WTC11 (cell line): ENCODE measurements around the gene NDUFAF8. TPM values are rescaled to one million over a fixed set of nuclear protein-coding genes. Genes with fewer than 3 reads are reported as not detected.
A peak's percentile ranks its signal among the peaks of the same experiment; 100 is the strongest.

Experiments used
- ATAC-seq: fragments of 200-7000 bp; cut with Tn5 transposase; 2 replicates; pipeline ENCODE4 v1.10.0; 2021; ENCODE audit warnings: mild to moderate bottlenecking, moderate library complexity
- CTCF ChIA-PET: fragments of 300-600 bp; sonication (Branson Sonifier 250); formaldehyde crosslinking; loops from one replicate; lab custom pipeline; 2021; ENCODE audit warnings: antibody characterized with exemption; lab: Charles Lee
- POLR2A ChIA-PET: fragments of 350-600 bp; sonication (Branson Sonifier 250); formaldehyde crosslinking; loops from one replicate; lab custom pipeline; 2021; ENCODE audit warnings: antibody characterized with exemption; lab: Charles Lee
- DNase-seq: peaks from one replicate; pipeline ENCODE4 v3.0.0; 2021; ENCODE audit warnings: low spot score
- H3K27ac Mint-ChIP-seq: 2 replicates; pipeline ENCODE4 v1.8.0; 2021; ENCODE audit warnings: mixed read lengths
- H3K27me3 Mint-ChIP-seq: 2 replicates; pipeline ENCODE4 v1.8.0; 2021; ENCODE audit warnings: low read depth, mild to moderate bottlenecking, moderate library complexity, mixed read lengths
- H3K36me3 Mint-ChIP-seq: 2 replicates; pipeline ENCODE4 v1.8.0; 2021; ENCODE audit warnings: mixed read lengths
- H3K4me1 Mint-ChIP-seq: 2 replicates; pipeline ENCODE4 v1.8.0; 2022; ENCODE audit warnings: mixed read lengths
- H3K4me3 Mint-ChIP-seq: 2 replicates; pipeline ENCODE4 v1.8.0; 2021; ENCODE audit warnings: mild to moderate bottlenecking, moderate library complexity, mixed read lengths
- H3K9me3 Mint-ChIP-seq: 2 replicates; pipeline ENCODE4 v1.8.0; 2021; ENCODE audit warnings: mixed read lengths
- HMGA2 ChIP-seq: fragments of 250-450 bp; sonication (Bioruptor Pico); IDR thresholded peaks from 2 replicates; pipeline ENCODE4 v1.4.0; 2021; ENCODE audit warnings: mild to moderate bottlenecking, moderate library complexity
- JAZF1 ChIP-seq: fragments of 250-450 bp; sonication (Bioruptor Pico); IDR thresholded peaks from 2 replicates; pipeline ENCODE4 v1.9.0; 2021; ENCODE audit warnings: moderate library complexity, mild to moderate bottlenecking, inconsistent platforms
- NR1H2 ChIP-seq: sonication (generic); formaldehyde crosslinking; IDR thresholded peaks from 2 replicates; pipeline ENCODE4 v1.9.0; 2021; ENCODE audit warnings: mild to moderate bottlenecking, moderate library complexity, missing genetic modification reagents
- RORB ChIP-seq: fragments of 250-450 bp; sonication (Bioruptor Pico); IDR thresholded peaks from 2 replicates; pipeline ENCODE4 v1.9.0; 2021; ENCODE audit warnings: mild to moderate bottlenecking
- SP1 ChIP-seq: sonication (generic); formaldehyde crosslinking; conservative IDR thresholded peaks from 2 replicates; pipeline ENCODE4 v1.8.1; 2022; ENCODE audit warnings: missing genetic modification reagents
- ZNF121 ChIP-seq: sonication (generic); formaldehyde crosslinking; IDR thresholded peaks from 2 replicates; pipeline ENCODE4 v1.8.0; 2023; ENCODE audit warnings: missing genetic modification reagents
- ZNF232 ChIP-seq: sonication (generic); formaldehyde crosslinking; IDR thresholded peaks from 2 replicates; pipeline ENCODE4 v1.8.0; 2022; ENCODE audit warnings: mild to moderate bottlenecking, missing genetic modification reagents
- ZNF263 ChIP-seq: sonication (generic); formaldehyde crosslinking; IDR thresholded peaks from 2 replicates; pipeline ENCODE4 v1.8.1; 2022; ENCODE audit warnings: low read depth, mild to moderate bottlenecking, moderate library complexity, missing genetic modification reagents
- ZNF396 ChIP-seq: fragments of 250-450 bp; sonication (Bioruptor Pico); IDR thresholded peaks from 2 replicates; pipeline ENCODE4 v1.8.0; 2021; ENCODE audit warnings: mild to moderate bottlenecking, moderate library complexity, borderline replicate concordance
- total RNA-seq: library from RNA; stranded (reverse); gene quantifications from 3 replicates; pipeline ENCODE4 v1.2.3, GENCODE V29; 2021
- TF ChIP-seq, protein P1 (sequence below): sonication (generic); formaldehyde crosslinking; IDR thresholded peaks from 2 replicates; pipeline ENCODE4 v1.8.1; 2022; ENCODE audit warnings: mild to moderate bottlenecking, moderate library complexity, missing genetic modification reagents
- TF ChIP-seq, protein P2 (sequence below): fragments of 250-450 bp; sonication (Bioruptor Pico); conservative IDR thresholded peaks from 2 replicates; pipeline ENCODE4 v1.9.0; 2021; ENCODE audit warnings: mild to moderate bottlenecking
- TF ChIP-seq, protein P3 (sequence below): sonication (generic); formaldehyde crosslinking; IDR thresholded peaks from 2 replicates; pipeline ENCODE4 v1.8.0; 2023; ENCODE audit warnings: missing genetic modification reagents
- TF ChIP-seq, protein P4 (sequence below): sonication (generic); formaldehyde crosslinking; IDR thresholded peaks from 2 replicates; pipeline ENCODE4 v1.8.1; 2022; ENCODE audit warnings: low read depth, mild to moderate bottlenecking, moderate library complexity, missing genetic modification reagents, borderline replicate concordance
- TF ChIP-seq, protein P5 (sequence below): sonication (generic); formaldehyde crosslinking; IDR thresholded peaks from 2 replicates; pipeline ENCODE4 v1.8.1; 2023; ENCODE audit warnings: mild to moderate bottlenecking, missing genetic modification reagents, moderate library complexity
- TF ChIP-seq, protein P6 (sequence below): sonication (generic); formaldehyde crosslinking; conservative IDR thresholded peaks from 2 replicates; pipeline ENCODE4 v1.8.1; 2022; ENCODE audit warnings: mild to moderate bottlenecking, missing genetic modification reagents
- TF ChIP-seq, protein P7 (sequence below): sonication (generic); formaldehyde crosslinking; IDR thresholded peaks from 2 replicates; pipeline ENCODE4 v1.8.1; 2023; ENCODE audit warnings: mild to moderate bottlenecking, moderate library complexity, missing genetic modification reagents
- TF ChIP-seq, protein P8 (sequence below): sonication (generic); formaldehyde crosslinking; IDR thresholded peaks from 2 replicates; pipeline ENCODE4 v1.8.1; 2022; ENCODE audit warnings: mild to moderate bottlenecking, missing genetic modification reagents, moderate library complexity, borderline replicate concordance
- TF ChIP-seq, protein P9 (sequence below): fragments of 200-600 bp; IDR thresholded peaks from 2 replicates; pipeline ENCODE4 v1.8.0; 2022; ENCODE audit warnings: antibody characterized with exemption

The NDUFAF8 gene
- total RNA-seq, 1 experiment from 2014 or later, result 73.0 TPM

DNA sequence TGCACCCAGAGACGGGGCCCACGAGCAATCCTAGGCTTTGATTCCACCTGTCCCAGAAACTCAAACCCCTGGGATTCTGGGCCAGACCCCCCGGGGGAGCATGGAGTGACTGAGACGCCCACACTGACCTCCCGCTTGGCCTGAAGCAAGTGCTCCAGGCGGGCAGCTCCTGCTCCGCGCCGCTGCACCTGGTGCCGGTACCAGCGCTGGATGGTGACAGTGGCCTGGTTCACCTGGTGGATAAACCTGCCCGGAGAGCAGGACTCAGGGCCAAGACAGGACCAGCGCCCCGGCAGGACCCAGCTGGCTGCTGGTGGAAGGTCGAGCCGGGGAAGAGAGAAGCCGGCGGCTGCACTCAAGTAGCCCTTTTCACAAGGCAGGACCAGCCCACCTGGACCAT lies 38.9 kb upstream of the NDUFAF8 start:
- H3K27ac Mint-ChIP-seq, result no peak overlapping the region
- TF ChIP-seq RORB (CRISPR knock-in tag), result no peak
- TF ChIP-seq ZNF232 (CRISPR knock-in tag), result no peak
- TF ChIP-seq JAZF1, result no peak
- no peak for TF ChIP-seq ZNF396 (CRISPR knock-in tag)
- TF ChIP-seq, protein P1, sequence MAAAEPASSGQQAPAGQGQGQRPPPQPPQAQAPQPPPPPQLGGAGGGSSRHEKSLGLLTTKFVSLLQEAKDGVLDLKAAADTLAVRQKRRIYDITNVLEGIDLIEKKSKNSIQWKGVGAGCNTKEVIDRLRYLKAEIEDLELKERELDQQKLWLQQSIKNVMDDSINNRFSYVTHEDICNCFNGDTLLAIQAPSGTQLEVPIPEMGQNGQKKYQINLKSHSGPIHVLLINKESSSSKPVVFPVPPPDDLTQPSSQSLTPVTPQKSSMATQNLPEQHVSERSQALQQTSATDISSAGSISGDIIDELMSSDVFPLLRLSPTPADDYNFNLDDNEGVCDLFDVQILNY (CRISPR knock-in tag), result no peak
- H3K4me3 Mint-ChIP-seq, result no peak overlapping the region
- POLR2A ChIA-PET, result no interaction called here
- DNase-seq, result no peak
- H3K36me3 Mint-ChIP-seq, result peaks cover 2% of the 10 kb centered on the region; the same call in 1 of the 2 replicates
- ATAC-seq, result no peak
- no peaks in the 10 kb centered on the region for H3K4me1 Mint-ChIP-seq
- H3K9me3 Mint-ChIP-seq, result no peaks in the 10 kb centered on the region
- CTCF ChIA-PET, result interaction anchor here (0.6 to 2.1 kb wide), 15 partner anchors 9 to 242 kb away, joined by 3 to 11 read pairs (median 4); partner anchors contain the start of genes CEP131, NDUFAF8 and TEPSIN
- H3K27me3 Mint-ChIP-seq, result no peaks in the 10 kb centered on the region

DNA sequence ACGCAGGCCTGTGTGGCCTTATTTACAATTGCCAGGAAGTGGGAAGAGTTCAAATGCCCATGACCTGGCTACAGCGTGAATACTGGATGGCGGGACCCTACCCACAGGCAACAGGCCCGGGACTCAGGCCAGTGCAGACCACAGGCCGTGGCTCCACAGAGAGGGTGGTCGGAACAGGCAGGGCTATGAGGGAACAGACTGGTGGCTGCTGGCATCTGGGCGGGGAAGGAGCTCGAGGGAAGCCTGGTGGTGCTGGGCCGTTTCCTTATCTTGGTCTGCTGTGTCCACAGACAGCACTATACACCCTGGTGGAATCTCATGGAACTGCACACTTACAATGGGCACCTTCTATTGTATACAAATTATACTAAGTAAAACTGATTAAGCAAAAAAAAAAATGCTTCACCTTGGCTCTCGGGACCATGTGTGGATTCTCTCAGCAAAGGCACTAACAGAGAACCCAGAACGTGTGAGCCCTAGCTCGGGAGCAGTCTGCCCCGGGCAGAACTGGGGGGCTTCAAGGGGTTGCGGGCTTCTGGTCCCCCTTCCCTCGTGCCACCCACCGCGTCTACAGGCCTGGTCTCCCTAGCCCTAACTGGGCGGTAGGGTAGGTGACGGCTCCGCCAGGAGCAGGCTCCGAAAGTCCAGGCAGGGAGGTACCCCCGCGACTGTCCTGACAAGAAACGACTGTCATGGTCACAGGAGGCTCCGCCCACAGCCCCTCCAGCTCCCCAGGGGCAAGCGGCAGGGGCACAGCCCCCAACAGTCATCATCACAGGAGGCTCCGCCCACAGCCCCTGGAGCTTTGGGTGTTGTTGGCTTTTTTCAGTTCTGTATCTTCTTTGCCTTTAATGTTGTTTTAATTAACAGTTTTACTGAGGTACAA lies 38.2 kb upstream of the NDUFAF8 start:
- no peaks in the 10 kb centered on the region for H3K4me1 Mint-ChIP-seq
- POLR2A ChIA-PET, result no interaction called here
- DNase-seq, result no peak

DNA sequence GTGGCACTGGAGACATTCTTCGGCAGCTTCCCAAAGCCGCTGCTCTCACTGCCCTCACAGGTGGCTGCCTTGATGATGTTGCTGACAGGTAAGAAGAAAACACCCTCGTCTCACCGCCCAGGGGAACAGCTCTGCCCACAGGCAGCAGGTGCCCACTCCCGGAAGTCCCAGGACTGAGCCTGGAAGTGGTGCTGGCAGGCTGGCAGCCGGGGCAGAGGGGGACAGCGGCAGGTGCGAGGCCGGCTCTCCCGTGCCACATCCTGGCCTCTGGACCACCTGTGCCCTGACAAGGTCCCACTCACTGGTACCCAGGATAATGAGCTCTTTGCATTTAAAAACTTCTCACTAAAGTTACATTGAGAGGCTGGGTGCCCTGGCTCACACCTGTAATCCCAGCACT lies 36.8 kb upstream of the NDUFAF8 start:
- Mint-ChIP-seq H3K36me3 (peaks cover 2% of the 10 kb centered on the region; the same call in 1 of the 2 replicates), H3K27ac (0 out of 2 replicates have a peak overlapping the region, but pooled peaks have one; percentile 32), H3K4me1 (no peaks in the 10 kb centered on the region), H3K9me3 (no peaks in the 10 kb centered on the region), H3K27me3 (no peaks in the 10 kb centered on the region), H3K4me3 (no peak overlapping the region)
- DNase-seq, result no peak
- no peak for ATAC-seq
- CTCF ChIA-PET, result interaction anchor here (2.1 kb wide), 1 partner anchor 9 kb away, joined by 6 read pairs; no protein-coding TSS in a partner anchor
- POLR2A ChIA-PET, result no interaction called here
- TF ChIP-seq, protein P2, sequence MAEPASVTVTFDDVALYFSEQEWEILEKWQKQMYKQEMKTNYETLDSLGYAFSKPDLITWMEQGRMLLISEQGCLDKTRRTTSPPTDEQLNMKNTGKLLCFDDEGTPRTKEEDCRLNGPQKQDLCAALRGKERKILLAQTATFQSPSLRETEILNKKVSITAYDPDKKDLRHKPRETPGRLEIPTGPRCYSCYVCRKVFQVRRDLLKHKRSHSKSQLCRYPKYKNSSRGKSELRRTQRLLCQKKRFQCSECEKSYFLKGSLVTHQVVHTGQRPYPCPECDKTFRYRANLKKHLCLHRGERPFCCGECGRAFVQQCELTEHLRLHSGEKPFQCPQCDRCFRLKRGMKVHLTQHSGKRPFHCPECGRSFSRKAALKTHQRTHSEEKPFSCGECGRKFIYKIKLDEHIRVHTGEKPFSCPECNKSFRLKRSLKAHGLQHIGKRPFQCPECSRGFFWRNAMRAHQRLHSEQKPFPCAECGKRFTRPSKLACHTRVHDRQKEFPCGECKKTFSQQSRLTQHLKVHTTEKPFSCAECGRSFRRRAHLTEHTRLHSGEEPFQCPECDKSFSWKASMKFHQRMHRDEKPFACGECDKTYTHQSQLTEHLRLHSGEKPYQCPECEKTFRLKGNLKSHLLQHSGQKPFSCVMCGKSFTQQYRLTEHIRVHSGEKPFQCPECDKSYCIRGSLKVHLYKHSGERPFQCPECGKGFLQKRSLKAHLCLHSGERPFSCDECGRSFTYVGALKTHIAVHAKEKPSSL (CRISPR knock-in tag), result no peak
- no peak for TF ChIP-seq ZNF121 (CRISPR knock-in tag)
- TF ChIP-seq, protein P3, sequence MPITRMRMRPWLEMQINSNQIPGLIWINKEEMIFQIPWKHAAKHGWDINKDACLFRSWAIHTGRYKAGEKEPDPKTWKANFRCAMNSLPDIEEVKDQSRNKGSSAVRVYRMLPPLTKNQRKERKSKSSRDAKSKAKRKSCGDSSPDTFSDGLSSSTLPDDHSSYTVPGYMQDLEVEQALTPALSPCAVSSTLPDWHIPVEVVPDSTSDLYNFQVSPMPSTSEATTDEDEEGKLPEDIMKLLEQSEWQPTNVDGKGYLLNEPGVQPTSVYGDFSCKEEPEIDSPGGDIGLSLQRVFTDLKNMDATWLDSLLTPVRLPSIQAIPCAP (CRISPR knock-in tag), result no peak
- TF ChIP-seq, protein P4, sequence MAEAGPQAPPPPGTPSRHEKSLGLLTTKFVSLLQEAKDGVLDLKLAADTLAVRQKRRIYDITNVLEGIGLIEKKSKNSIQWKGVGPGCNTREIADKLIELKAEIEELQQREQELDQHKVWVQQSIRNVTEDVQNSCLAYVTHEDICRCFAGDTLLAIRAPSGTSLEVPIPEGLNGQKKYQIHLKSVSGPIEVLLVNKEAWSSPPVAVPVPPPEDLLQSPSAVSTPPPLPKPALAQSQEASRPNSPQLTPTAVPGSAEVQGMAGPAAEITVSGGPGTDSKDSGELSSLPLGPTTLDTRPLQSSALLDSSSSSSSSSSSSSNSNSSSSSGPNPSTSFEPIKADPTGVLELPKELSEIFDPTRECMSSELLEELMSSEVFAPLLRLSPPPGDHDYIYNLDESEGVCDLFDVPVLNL (CRISPR knock-in tag), result no peak
- no peak for TF ChIP-seq ZNF263 (CRISPR knock-in tag)
- TF ChIP-seq, protein P5, sequence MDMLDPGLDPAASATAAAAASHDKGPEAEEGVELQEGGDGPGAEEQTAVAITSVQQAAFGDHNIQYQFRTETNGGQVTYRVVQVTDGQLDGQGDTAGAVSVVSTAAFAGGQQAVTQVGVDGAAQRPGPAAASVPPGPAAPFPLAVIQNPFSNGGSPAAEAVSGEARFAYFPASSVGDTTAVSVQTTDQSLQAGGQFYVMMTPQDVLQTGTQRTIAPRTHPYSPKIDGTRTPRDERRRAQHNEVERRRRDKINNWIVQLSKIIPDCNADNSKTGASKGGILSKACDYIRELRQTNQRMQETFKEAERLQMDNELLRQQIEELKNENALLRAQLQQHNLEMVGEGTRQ (CRISPR knock-in tag), result no peak
- TF ChIP-seq, protein P6, sequence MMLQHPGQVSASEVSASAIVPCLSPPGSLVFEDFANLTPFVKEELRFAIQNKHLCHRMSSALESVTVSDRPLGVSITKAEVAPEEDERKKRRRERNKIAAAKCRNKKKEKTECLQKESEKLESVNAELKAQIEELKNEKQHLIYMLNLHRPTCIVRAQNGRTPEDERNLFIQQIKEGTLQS (CRISPR knock-in tag), result no peak
- TF ChIP-seq, protein P7, sequence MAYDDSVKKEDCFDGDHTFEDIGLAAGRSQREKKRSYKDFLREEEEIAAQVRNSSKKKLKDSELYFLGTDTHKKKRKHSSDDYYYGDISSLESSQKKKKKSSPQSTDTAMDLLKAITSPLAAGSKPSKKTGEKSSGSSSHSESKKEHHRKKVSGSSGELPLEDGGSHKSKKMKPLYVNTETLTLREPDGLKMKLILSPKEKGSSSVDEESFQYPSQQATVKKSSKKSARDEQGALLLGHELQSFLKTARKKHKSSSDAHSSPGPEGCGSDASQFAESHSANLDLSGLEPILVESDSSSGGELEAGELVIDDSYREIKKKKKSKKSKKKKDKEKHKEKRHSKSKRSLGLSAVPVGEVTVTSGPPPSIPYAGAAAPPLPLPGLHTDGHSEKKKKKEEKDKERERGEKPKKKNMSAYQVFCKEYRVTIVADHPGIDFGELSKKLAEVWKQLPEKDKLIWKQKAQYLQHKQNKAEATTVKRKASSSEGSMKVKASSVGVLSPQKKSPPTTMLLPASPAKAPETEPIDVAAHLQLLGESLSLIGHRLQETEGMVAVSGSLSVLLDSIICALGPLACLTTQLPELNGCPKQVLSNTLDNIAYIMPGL (CRISPR knock-in tag), result no peak
- no peak for TF ChIP-seq NR1H2

More for the DNA sequence above, 38.2 kb upstream of the NDUFAF8 start:
- Mint-ChIP-seq H3K27ac (no peak overlapping the region), H3K27me3 (no peaks in the 10 kb centered on the region), H3K4me3 (no peak overlapping the region), H3K9me3 (no peaks in the 10 kb centered on the region), H3K36me3 (peaks cover 2% of the 10 kb centered on the region; the same call in 1 of the 2 replicates)
- TF ChIP-seq SP1 (CRISPR knock-in tag), result no peak
- TF ChIP-seq, protein P8, sequence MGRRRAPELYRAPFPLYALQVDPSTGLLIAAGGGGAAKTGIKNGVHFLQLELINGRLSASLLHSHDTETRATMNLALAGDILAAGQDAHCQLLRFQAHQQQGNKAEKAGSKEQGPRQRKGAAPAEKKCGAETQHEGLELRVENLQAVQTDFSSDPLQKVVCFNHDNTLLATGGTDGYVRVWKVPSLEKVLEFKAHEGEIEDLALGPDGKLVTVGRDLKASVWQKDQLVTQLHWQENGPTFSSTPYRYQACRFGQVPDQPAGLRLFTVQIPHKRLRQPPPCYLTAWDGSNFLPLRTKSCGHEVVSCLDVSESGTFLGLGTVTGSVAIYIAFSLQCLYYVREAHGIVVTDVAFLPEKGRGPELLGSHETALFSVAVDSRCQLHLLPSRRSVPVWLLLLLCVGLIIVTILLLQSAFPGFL (CRISPR knock-in tag), result no peak
- TF ChIP-seq, protein P9, sequence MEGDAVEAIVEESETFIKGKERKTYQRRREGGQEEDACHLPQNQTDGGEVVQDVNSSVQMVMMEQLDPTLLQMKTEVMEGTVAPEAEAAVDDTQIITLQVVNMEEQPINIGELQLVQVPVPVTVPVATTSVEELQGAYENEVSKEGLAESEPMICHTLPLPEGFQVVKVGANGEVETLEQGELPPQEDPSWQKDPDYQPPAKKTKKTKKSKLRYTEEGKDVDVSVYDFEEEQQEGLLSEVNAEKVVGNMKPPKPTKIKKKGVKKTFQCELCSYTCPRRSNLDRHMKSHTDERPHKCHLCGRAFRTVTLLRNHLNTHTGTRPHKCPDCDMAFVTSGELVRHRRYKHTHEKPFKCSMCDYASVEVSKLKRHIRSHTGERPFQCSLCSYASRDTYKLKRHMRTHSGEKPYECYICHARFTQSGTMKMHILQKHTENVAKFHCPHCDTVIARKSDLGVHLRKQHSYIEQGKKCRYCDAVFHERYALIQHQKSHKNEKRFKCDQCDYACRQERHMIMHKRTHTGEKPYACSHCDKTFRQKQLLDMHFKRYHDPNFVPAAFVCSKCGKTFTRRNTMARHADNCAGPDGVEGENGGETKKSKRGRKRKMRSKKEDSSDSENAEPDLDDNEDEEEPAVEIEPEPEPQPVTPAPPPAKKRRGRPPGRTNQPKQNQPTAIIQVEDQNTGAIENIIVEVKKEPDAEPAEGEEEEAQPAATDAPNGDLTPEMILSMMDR, result peak; percentile 61
- TF ChIP-seq HMGA2 (CRISPR knock-in tag), result no peak
- CTCF ChIA-PET, result interaction anchor here (0.6 to 2.1 kb wide), 15 partner anchors 8 to 242 kb away, joined by 3 to 11 read pairs (median 4); partner anchors contain the start of genes CEP131, NDUFAF8 and TEPSIN
- peak; percentile 84 for ATAC-seq
